ENCODE measurements around the gene WIZ. TPM values are rescaled to one million over a fixed set of nuclear protein-coding genes. Genes with fewer than 3 reads are reported as not detected.

Gene WIZ
- total and polyA plus RNA-seq, 2 experiments from 2014 or later = 8.9 to 39.5 TPM

GRCh38 chr19:15401397-15401710, 48.4 kb downstream of the WIZ start:
- H3K27me3 Mint-ChIP-seq (ENCODE audit: insufficient read depth, low read depth, poor library complexity) = peaks cover 4% of the 10 kb centered on the region
- no peaks in the 10 kb centered on the region; the same call in 2 of the 3 replicates for H3K9me3 Mint-ChIP-seq
- H3K4me3 Mint-ChIP-seq = no peak overlapping the region
- ATAC-seq (no peak; the same call in 2 of the 3 replicates), DNase-seq (ENCODE audit: low spot score) (no peak)
- H3K4me1 Mint-ChIP-seq = peaks cover 3% of the 10 kb centered on the region; the same call in 1 of the 3 replicates
- Histone ChIP-seq H3K27me3 (ENCODE audit: insufficient read depth) (no peaks in the 10 kb centered on the region), H3K36me3 (ENCODE audit: insufficient read depth) (peaks cover 6% of the 10 kb centered on the region; the same call in 1 of the 2 replicates), H3K4me1 (ENCODE audit: insufficient read depth) (no peaks in the 10 kb centered on the region), H3K27ac (ENCODE audit: low read depth) (no peak overlapping the region), H4K20me1 (replicated peaks; ENCODE audit: insufficient read depth) (peaks cover 40% of the 10 kb centered on the region), H3F3A (replicated peaks; ENCODE audit: low read depth) (0 out of 2 replicates have a peak, but pooled peaks cover 5% of the 10 kb centered on the region), H3K79me2 (replicated peaks; ENCODE audit: insufficient read depth) (peaks cover 50% of the 10 kb centered on the region), H3K4me2 (no peak overlapping the region), H2AFZ (no peak overlapping the region), H3K9me2 (ENCODE audit: insufficient read depth) (no peaks in the 10 kb centered on the region), H3K4me3 (no peak overlapping the region)
- no peak for TF ChIP-seq STAT1 (IDR thresholded peaks at IDR 0.05; ENCODE audit: unreplicated experiment)
- no peak for TF ChIP-seq REST (IDR thresholded peaks at IDR 0.05; ENCODE audit: unreplicated experiment)
- TF ChIP-seq POLR2AphosphoS5 (IDR thresholded peaks at IDR 0.05; ENCODE audit: low read depth) = no peak
- TF ChIP-seq EZH2phosphoT487 (IDR thresholded peaks at IDR 0.05; ENCODE audit: unreplicated experiment) = no peak
- TF ChIP-seq JUNB (IDR thresholded peaks at IDR 0.05; ENCODE audit: unreplicated experiment) = no peak
- TF ChIP-seq ZNF331 (CRISPR knock-in tag; IDR thresholded peaks at IDR 0.05; ENCODE audit: low read depth) = no peak
- no peak for TF ChIP-seq CTCF (conservative IDR thresholded peaks at IDR 0.05; ENCODE audit: low read depth in 2 of 2)
- H3K27ac Mint-ChIP-seq = no peak overlapping the region
- peaks cover 54% of the 10 kb centered on the region for H3K36me3 Mint-ChIP-seq (ENCODE audit: low read depth)

- Histone ChIP-seq H3K36me3 (ENCODE audit: insufficient read depth) (peaks cover 6% of the 10 kb centered on the region; the same call in 1 of the 2 replicates), H3K4me3 (no peak overlapping the region), H3K27me3 (ENCODE audit: insufficient read depth) (no peaks in the 10 kb centered on the region), H3K9me2 (ENCODE audit: insufficient read depth) (no peaks in the 10 kb centered on the region), H3K27ac (ENCODE audit: low read depth) (no peak overlapping the region), H3K79me2 (replicated peaks; ENCODE audit: insufficient read depth) (peaks cover 44% of the 10 kb centered on the region), H3K4me2 (no peak overlapping the region), H2AFZ (no peak overlapping the region), H3K4me1 (ENCODE audit: insufficient read depth) (no peaks in the 10 kb centered on the region), H3F3A (replicated peaks; ENCODE audit: low read depth) (0 out of 2 replicates have a peak, but pooled peaks cover 5% of the 10 kb centered on the region), H4K20me1 (replicated peaks; ENCODE audit: insufficient read depth) (peaks cover 34% of the 10 kb centered on the region)
- Mint-ChIP-seq H3K36me3 (ENCODE audit: low read depth) (peaks cover 57% of the 10 kb centered on the region), H3K27ac (no peak overlapping the region; the same call in 1 of the 2 replicates), H3K4me3 (no peak overlapping the region), H3K9me3 (no peaks in the 10 kb centered on the region; the same call in 2 of the 3 replicates), H3K4me1 (peaks cover 3% of the 10 kb centered on the region; the same call in 1 of the 3 replicates), H3K27me3 (ENCODE audit: insufficient read depth, low read depth, poor library complexity) (peaks cover 4% of the 10 kb centered on the region)
- TF ChIP-seq ETS1 (IDR thresholded peaks at IDR 0.05) (no peak), EZH2 (IDR thresholded peaks at IDR 0.05; ENCODE audit: low read depth, unreplicated experiment) (no peak), CREB1 (CRISPR knock-in tag; IDR thresholded peaks at IDR 0.05; ENCODE audit: low read depth) (no peak), JUNB (IDR thresholded peaks at IDR 0.05; ENCODE audit: unreplicated experiment) (no peak), ZNF114 (CRISPR knock-in tag; IDR thresholded peaks at IDR 0.05) (no peak), STAT1 (IDR thresholded peaks at IDR 0.05; ENCODE audit: unreplicated experiment) (no peak), CTCF (conservative IDR thresholded peaks at IDR 0.05; ENCODE audit: low read depth in 2 of 2) (no peak), POLR2AphosphoS5 (IDR thresholded peaks at IDR 0.05; ENCODE audit: low read depth) (no peak), NANOG (IDR thresholded peaks at IDR 0.05; ENCODE audit: borderline replicate concordance) (no peak)
- ATAC-seq (peak; percentile 21; the same call in 2 of the 3 replicates), DNase-seq (ENCODE audit: low spot score) (no peak)
Measured at GRCh38 chr19:15400521-15401396, 49.0 kb downstream of the WIZ start.
